ENCODE measurements around the gene ATIC. TPM values are rescaled to one million over a fixed set of nuclear protein-coding genes. Genes with fewer than 3 reads are reported as not detected.

The ATIC gene
- total RNA-seq, 1 experiment from 2014 or later, result 295 TPM

- H3K18ac ChIP-seq (ENCODE audit: insufficient read length, low read depth, low read length), result no peak overlapping the region
- H3K4me3 Mint-ChIP-seq, result no peak overlapping the region
- H3K23me2 ChIP-seq (ENCODE audit: insufficient read length, low read depth, low read length, poor library complexity, severe bottlenecking), result no peaks in the 10 kb centered on the region
- no CpG with 5 or more reads among the region's 12 CpGs for WGBS (ENCODE audit: extremely low coverage, insufficient read length, low lambda C conversion rate)
- H3K9me3 Mint-ChIP-seq, result peaks cover 0 to 3% of the 10 kb centered on the region in 2 experiments; a peak in 1 of 5 replicates
- H3K9me3 ChIP-seq (ENCODE audit: control insufficient read depth, low read depth, low read length), result no peaks in the 10 kb centered on the region
- H3T11ph ChIP-seq (ENCODE audit: low read length), result no peak overlapping the region
- no peak overlapping the region for H3K27ac ChIP-seq (ENCODE audit: insufficient read length, low read depth, low read length)
- 0 out of 7 replicates have a peak overlapping the region, but pooled peaks of 1 of the 3 experiments have one; percentile 75 for H3K27ac Mint-ChIP-seq
- H3K56ac ChIP-seq (ENCODE audit: insufficient read length, low read depth, low read length), result no peak overlapping the region
- H2BK15ac ChIP-seq (ENCODE audit: low read depth, low read length), result no peak overlapping the region
- no peaks in the 10 kb centered on the region for H3K27me3 Mint-ChIP-seq (ENCODE audit: low read depth)
- H3K23ac ChIP-seq (ENCODE audit: insufficient read length, low read depth, low read length), result no peak overlapping the region
- no peak overlapping the region for H2BK5ac ChIP-seq (ENCODE audit: insufficient read length, low read length)
- no peak overlapping the region for H3K4me2 ChIP-seq (ENCODE audit: insufficient read depth, insufficient read length, low read length)
- no peaks in the 10 kb centered on the region for H3K79me1 ChIP-seq (ENCODE audit: insufficient read depth, low read depth, low read length, poor library complexity, severe bottlenecking)
- H2BK20ac ChIP-seq (ENCODE audit: low read depth, low read length, poor library complexity, severe bottlenecking), result no peak overlapping the region
- no peak overlapping the region for H2BK12ac ChIP-seq (ENCODE audit: insufficient read length, low read depth, low read length)
- no peaks in the 10 kb centered on the region for H4K20me1 ChIP-seq (ENCODE audit: control insufficient read depth, insufficient read depth, insufficient read length)
- H3K4me1 Mint-ChIP-seq, result peaks cover 17 to 24% of the 10 kb centered on the region in 2 experiments
- no peak overlapping the region for H2AFZ ChIP-seq (ENCODE audit: low read length)
- H3K9ac ChIP-seq (ENCODE audit: extremely low read depth, insufficient read length, low read length), result no peak overlapping the region
- H2BK120ac ChIP-seq (ENCODE audit: low read depth, low read length, poor library complexity, severe bottlenecking), result no peak overlapping the region
- no peak overlapping the region for H4K5ac ChIP-seq (ENCODE audit: insufficient read length, low read depth, low read length)
- no peak overlapping the region for H3K4ac ChIP-seq (ENCODE audit: low read depth, low read length)
- peaks cover 5% of the 10 kb centered on the region; the same call in 1 of the 2 replicates for H3K4me1 ChIP-seq (ENCODE audit: insufficient read depth, low read length)
- peaks cover 10 to 31% (median 18%) of the 10 kb centered on the region in 3 experiments for H3K36me3 Mint-ChIP-seq (ENCODE audit: insufficient read depth in 1 of 3, low read depth in 3 of 3)
- no peak overlapping the region for H4K91ac ChIP-seq (ENCODE audit: insufficient read length, low read depth, low read length)
- no peak for TF ChIP-seq CTCF (conservative IDR thresholded peaks at IDR 0.05)
- no peak overlapping the region for H3K14ac ChIP-seq (ENCODE audit: insufficient read depth, low read length)
- no peak overlapping the region for H2AK5ac ChIP-seq (ENCODE audit: insufficient read length, low read length)
- H3K27me3 ChIP-seq (ENCODE audit: insufficient read depth, low read length), result no peaks in the 10 kb centered on the region
- no peak overlapping the region for H4K8ac ChIP-seq (replicated peaks; ENCODE audit: insufficient read length, low read depth, low read length)
- no peak for DNase-seq
- no peaks in the 10 kb centered on the region for H3K79me2 ChIP-seq (ENCODE audit: insufficient read depth, low read length)
Measured at GRCh38 chr2:215392687-215393270, 80.9 kb downstream of the ATIC start.

Data from H9 (cell line).